ENCODE measurements around the gene CAMK2D. TPM values are rescaled to one million over a fixed set of nuclear protein-coding genes. Genes with fewer than 3 reads are reported as not detected.

Gene CAMK2D
- total RNA-seq, 4 donors from 2014 or later = 48.2 to 66.2 (median 51.2) TPM

- no peaks in the 10 kb centered on the region for H3K36me3 ChIP-seq
- TF ChIP-seq EP300 (IDR thresholded peaks at IDR 0.05) (no peak), POLR2AphosphoS5 (IDR thresholded peaks at IDR 0.05) (no peak), POLR2A (IDR thresholded peaks at IDR 0.05; ENCODE audit: low read depth) (no peak)
- TF ChIP-seq, protein P1, sequence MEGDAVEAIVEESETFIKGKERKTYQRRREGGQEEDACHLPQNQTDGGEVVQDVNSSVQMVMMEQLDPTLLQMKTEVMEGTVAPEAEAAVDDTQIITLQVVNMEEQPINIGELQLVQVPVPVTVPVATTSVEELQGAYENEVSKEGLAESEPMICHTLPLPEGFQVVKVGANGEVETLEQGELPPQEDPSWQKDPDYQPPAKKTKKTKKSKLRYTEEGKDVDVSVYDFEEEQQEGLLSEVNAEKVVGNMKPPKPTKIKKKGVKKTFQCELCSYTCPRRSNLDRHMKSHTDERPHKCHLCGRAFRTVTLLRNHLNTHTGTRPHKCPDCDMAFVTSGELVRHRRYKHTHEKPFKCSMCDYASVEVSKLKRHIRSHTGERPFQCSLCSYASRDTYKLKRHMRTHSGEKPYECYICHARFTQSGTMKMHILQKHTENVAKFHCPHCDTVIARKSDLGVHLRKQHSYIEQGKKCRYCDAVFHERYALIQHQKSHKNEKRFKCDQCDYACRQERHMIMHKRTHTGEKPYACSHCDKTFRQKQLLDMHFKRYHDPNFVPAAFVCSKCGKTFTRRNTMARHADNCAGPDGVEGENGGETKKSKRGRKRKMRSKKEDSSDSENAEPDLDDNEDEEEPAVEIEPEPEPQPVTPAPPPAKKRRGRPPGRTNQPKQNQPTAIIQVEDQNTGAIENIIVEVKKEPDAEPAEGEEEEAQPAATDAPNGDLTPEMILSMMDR (IDR thresholded peaks at IDR 0.05) = no peak
- no peak overlapping the region for H3K4me3 ChIP-seq
- H3K9me3 ChIP-seq = no peaks in the 10 kb centered on the region
- peaks cover 0 to 3% (median 0%) of the 10 kb centered on the region in 4 donors for H3K4me1 ChIP-seq
- DNase-seq (ENCODE audit: extremely low spot score) = no peak
- intact Hi-C loops (cut with DNase I) = no loop called here
- no peak overlapping the region for H3K27ac ChIP-seq (replicated peaks in 1 of 4)
- H3K27me3 ChIP-seq = no peaks in the 10 kb centered on the region
Observed at GRCh38 chr4:113565702-113566012, 195.9 kb downstream of the CAMK2D start.

DNA sequence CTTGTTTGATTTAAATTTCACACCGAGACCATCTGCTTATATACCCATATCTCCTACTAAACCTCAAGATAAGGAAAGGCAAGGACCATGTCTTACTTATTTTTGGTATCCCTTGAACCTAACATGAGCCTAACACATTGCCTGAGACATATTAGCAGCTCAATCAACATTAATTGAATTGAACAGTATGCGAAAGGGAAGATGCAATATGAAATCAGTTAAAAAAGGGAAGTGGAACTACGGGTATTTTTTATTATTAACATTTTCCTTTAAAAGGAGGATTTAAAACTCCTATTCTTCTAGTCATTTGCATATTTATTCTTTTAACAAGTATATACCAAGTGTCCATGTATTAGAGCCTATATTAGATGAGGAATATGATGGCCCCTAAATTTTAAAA, 197.0 kb downstream of the CAMK2D start:
- intact Hi-C loops (cut with DNase I) = no loop called here
- no peaks in the 10 kb centered on the region for H3K27me3 ChIP-seq
- peaks cover 0 to 3% (median 0%) of the 10 kb centered on the region in 4 donors for H3K4me1 ChIP-seq
- TF ChIP-seq POLR2AphosphoS5 (IDR thresholded peaks at IDR 0.05) = no peak
- TF ChIP-seq POLR2A (IDR thresholded peaks at IDR 0.05; ENCODE audit: low read depth) = no peak
- TF ChIP-seq EP300 (IDR thresholded peaks at IDR 0.05) = no peak
- TF ChIP-seq, protein P1 (IDR thresholded peaks at IDR 0.05) = no peak
- no peak for DNase-seq (ENCODE audit: extremely low spot score)
- no peaks in the 10 kb centered on the region for H3K36me3 ChIP-seq
- no peaks in the 10 kb centered on the region for H3K9me3 ChIP-seq
- WGBS = 80% methylated on average over 3 of the region's 3 CpGs
- H3K4me3 ChIP-seq = no peak overlapping the region
- H3K27ac ChIP-seq (replicated peaks in 1 of 4) = no peak overlapping the region

- no peaks in the 10 kb centered on the region for H3K36me3 ChIP-seq
- H3K27ac ChIP-seq (replicated peaks in 1 of 4) = no peak overlapping the region
- H3K4me3 ChIP-seq = no peak overlapping the region
- H3K27me3 ChIP-seq = no peaks in the 10 kb centered on the region
- intact Hi-C loops (cut with DNase I) = no loop called here
- DNase-seq (ENCODE audit: extremely low spot score) = no peak
- WGBS = 78% methylated on average over 5 of the region's 5 CpGs
- peaks cover 0 to 3% (median 0%) of the 10 kb centered on the region in 4 donors for H3K4me1 ChIP-seq
- no peak for TF ChIP-seq POLR2AphosphoS5 (IDR thresholded peaks at IDR 0.05)
- TF ChIP-seq, protein P1 (IDR thresholded peaks at IDR 0.05) = no peak
- TF ChIP-seq EP300 (IDR thresholded peaks at IDR 0.05) = no peak
- no peak for TF ChIP-seq POLR2A (IDR thresholded peaks at IDR 0.05; ENCODE audit: low read depth)
- H3K9me3 ChIP-seq = no peaks in the 10 kb centered on the region
Observed at GRCh38 chr4:113563691-113564378, 197.7 kb downstream of the CAMK2D start.

- WGBS = 91% methylated on average over 2 of the region's 2 CpGs
- no peak for TF ChIP-seq POLR2AphosphoS5 (IDR thresholded peaks at IDR 0.05)
- TF ChIP-seq, protein P1 (IDR thresholded peaks at IDR 0.05) = no peak
- TF ChIP-seq EP300 (IDR thresholded peaks at IDR 0.05) = no peak
- TF ChIP-seq POLR2A (IDR thresholded peaks at IDR 0.05; ENCODE audit: low read depth) = no peak
- no peak overlapping the region for H3K27ac ChIP-seq (replicated peaks in 1 of 4)
- no peaks in the 10 kb centered on the region for H3K27me3 ChIP-seq
- intact Hi-C loops (cut with DNase I) = no loop called here
- no peaks in the 10 kb centered on the region for H3K9me3 ChIP-seq
- no peak overlapping the region for H3K4me3 ChIP-seq
- no peaks in the 10 kb centered on the region for H3K36me3 ChIP-seq
- no peak for DNase-seq (ENCODE audit: extremely low spot score)
- peaks cover 0 to 12% (median 0%) of the 10 kb centered on the region in 4 donors for H3K4me1 ChIP-seq
Observed at GRCh38 chr4:113561758-113562157, 199.8 kb downstream of the CAMK2D start.

GRCh38 chr4:113561092-113561491, 200.4 kb downstream of the CAMK2D start:
- TF ChIP-seq POLR2A (IDR thresholded peaks at IDR 0.05; ENCODE audit: low read depth) (no peak), EP300 (IDR thresholded peaks at IDR 0.05) (no peak), POLR2AphosphoS5 (IDR thresholded peaks at IDR 0.05) (no peak)
- TF ChIP-seq, protein P1 (IDR thresholded peaks at IDR 0.05) = no peak
- no peak for DNase-seq (ENCODE audit: extremely low spot score)
- peaks cover 0 to 19% (median 3%) of the 10 kb centered on the region in 4 donors for H3K4me1 ChIP-seq
- intact Hi-C loops (cut with DNase I) = no loop called here
- no peaks in the 10 kb centered on the region for H3K27me3 ChIP-seq
- H3K36me3 ChIP-seq = no peaks in the 10 kb centered on the region
- H3K4me3 ChIP-seq = no peak overlapping the region
- no peaks in the 10 kb centered on the region for H3K9me3 ChIP-seq
- 97% methylated on average over 2 of the region's 2 CpGs for WGBS
- H3K27ac ChIP-seq (replicated peaks in 1 of 4) = no peak overlapping the region

All from esophagus muscularis mucosa (tissue), 4 donors.